GM19238 (cell line): Measurements from ENCODE around the gene CMTR2.

Experiments used
- DNase-seq: peaks from one replicate; pipeline ENCODE4 v3.0.0; 2011; ENCODE audit warnings: low spot score; ENCODE audit not compliant: insufficient read length

Gene CMTR2

DNA sequence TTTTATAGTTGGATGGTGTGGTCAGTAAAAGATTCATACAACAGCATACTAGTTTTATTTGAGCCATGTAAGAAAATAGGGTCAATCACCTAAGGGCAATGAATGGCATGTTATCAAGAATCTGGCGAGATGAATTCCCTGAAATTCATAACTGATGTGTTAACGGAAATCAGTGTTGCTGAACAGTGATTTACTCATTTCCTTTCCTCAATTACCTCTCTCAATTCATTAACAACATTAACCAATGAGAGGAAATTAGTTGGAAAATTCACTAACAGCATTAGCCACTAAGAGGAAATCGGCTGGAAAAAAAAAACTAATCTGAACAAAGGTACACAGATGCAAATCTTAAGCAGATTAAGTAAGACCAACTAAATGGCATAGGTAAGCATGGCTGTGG lies 6.3 kb downstream of the CMTR2 start:
- DNase-seq: no peak

DNA sequence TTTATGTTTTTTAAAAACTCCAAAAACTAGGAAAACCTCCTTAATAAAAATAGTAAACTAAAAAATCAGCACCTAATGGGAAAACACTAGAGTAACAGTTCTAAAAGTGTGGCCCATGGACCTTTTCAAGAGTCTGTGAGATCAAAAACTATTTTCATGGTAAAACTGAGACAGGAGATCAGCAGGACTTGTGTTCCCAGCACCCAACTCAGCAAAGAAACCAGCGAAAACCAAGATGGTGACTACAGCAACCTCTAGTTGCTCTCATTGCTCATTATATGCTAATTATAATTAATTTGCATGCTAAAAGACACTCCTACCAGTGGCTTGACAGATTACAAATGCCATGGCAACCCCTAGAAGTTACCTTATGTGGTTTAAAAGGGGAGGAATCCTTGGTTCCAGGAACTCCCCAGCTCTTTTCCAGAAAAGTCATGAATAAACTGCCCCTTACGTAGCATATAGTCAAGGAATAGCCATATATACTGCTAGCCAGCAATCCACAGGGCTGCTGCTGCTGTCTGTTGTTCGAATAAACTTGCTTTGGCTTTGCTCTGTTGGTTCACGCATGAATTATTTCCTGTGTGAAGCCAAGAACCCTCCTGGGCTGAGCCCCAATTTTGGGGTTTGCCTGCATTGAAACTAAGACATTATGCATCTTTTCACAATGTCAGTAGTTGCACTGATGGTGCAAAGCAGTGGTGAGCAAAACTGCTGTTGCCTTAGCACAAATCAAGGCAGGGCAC lies 12.4 kb downstream of the CMTR2 start:
- no peak for DNase-seq

DNA sequence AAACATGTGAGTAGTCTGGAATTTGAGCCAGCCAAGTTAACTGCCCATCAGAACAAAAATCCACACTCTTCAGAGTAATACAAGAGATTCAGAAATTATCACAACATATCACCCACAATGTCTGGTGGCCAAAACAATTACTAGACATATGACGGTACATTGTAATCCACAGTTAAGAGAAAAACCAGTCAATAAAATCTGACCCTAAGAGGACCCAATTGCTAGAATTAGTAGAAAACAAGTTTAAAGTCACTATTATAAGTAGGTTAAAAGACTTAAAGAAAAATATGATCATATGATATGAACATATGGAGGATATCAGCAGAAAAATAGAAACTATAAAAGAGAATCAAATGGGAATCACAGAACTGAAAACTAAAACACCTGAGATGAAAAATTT lies 15.8 kb downstream of the CMTR2 start:
- no peak for DNase-seq

DNA sequence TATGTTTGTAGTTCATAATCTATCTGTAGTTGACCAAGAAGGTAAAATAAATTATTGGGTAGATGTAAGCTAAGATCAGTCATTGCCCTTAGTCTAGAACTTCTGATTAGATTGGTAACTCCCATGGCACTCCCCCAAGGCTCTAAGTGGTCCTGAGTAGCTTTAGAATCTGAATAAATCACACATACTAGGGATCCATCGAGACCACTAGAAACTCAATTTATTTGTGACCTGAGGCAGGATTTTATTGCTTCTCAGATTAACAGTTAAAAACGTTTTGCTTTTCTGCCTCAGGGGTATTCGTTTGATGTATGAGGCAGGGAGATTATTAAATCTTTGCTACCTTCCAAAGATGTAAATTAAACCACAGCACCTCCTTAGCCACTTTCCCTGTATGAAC lies 24.9 kb downstream of the CMTR2 start:
- DNase-seq: no peak

DNA sequence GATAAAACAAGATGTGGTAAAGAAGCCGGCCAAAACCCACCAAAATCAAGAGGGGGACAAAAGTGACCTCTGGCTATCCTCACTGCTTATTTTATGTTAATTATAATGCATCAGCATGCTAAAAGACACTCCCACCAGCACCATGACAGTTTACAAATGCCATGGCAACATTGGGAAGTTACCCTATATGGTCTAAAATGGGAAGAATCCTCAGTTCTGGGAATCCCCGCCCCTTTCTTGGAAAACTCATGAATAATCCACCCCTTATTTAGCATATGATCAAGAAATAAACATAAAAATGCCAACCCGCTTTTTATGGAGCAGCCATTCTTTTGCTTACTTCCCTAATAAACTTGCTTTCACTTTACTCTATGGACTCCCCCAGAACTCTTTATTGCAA lies 25.6 kb downstream of the CMTR2 start:
- DNase-seq: no peak

DNA sequence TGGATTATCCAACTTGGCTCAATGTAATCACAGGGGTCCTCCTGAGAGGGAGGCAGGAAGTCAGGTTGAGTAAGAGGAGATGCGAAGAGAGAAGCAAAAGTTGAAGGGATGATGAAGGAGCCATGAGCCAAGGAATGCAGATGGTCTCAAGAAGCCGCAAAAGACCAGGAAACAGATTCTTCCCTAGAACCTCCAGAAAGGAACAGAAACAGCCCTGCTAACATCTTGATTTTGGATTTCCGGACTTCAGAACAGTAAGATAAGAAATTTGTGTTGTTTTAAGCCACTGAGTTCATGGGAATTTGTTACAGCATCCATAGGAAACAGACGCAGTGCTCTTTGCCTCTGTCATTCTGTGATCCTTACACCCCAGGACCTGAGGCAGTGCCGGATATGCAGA lies 26.8 kb downstream of the CMTR2 start:
- DNase-seq: no peak

- no peak for DNase-seq
These were observed 28.2 kb downstream of the CMTR2 start for GRCh38 chr16:71260995-71261394.

DNA sequence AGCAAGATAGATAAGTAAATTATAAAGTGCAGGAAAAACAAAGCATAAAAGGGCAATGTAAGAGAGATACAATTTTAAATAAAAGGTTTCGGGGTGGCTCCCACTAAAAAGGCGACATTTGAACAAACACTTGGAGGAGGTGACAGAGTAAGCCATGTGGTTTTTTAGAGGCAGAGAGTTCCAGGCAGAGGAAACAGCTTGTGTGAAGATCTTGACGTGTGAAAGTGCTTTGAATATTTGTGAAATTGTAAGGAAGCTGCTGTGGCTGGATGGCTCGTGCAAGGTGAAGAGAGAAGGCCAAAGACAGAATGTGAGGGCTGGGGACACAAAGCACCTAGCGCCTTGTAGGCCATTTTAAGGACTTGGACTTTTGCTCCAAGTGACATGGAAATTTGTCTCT lies 30.1 kb downstream of the CMTR2 start:
- DNase-seq: no peak

DNA sequence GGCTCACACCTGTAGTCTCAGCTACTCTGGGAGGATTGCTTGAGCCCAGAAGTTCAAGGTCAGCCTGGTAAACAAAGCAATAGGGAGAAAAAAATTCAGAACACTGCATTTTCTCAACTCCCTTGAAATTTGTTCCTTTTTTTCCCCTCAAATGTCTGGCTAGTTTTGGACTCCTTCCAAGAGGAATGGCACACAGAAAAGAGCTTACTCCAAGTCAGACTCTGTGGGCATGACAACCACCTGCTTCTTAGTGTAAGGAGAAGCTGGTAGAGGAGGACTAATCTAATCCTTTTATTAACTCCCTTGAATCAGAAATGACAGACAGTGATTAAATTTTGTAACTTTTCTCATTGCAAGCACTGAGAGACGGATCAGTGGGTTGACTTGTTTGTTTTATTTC lies 30.8 kb downstream of the CMTR2 start:
- no peak for DNase-seq

DNA sequence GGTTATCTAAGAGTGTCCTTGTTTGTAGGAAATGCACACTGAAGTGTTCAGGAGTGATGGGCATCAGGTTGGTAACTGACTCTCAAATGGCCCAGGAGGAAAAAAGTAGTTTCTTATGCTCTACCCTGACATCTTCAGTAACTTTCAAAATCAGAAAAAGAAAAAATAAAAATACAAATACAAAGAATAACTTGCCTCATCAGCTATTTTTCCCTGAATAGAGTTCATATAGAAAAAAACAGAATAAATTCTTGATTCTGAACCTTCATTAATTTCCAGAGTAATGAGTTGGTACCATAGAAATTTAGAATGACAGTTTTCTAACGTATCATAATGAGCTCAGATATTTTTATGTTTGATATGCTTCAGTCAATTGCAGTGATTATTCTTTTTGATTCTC lies 31.4 kb downstream of the CMTR2 start:
- no peak for DNase-seq

GRCh38 chr16:71255721-71256120 lies 33.5 kb downstream of the CMTR2 start:
- DNase-seq: no peak

GRCh38 chr16:71254832-71255525 lies 34.2 kb downstream of the CMTR2 start:
- no peak for DNase-seq

DNA sequence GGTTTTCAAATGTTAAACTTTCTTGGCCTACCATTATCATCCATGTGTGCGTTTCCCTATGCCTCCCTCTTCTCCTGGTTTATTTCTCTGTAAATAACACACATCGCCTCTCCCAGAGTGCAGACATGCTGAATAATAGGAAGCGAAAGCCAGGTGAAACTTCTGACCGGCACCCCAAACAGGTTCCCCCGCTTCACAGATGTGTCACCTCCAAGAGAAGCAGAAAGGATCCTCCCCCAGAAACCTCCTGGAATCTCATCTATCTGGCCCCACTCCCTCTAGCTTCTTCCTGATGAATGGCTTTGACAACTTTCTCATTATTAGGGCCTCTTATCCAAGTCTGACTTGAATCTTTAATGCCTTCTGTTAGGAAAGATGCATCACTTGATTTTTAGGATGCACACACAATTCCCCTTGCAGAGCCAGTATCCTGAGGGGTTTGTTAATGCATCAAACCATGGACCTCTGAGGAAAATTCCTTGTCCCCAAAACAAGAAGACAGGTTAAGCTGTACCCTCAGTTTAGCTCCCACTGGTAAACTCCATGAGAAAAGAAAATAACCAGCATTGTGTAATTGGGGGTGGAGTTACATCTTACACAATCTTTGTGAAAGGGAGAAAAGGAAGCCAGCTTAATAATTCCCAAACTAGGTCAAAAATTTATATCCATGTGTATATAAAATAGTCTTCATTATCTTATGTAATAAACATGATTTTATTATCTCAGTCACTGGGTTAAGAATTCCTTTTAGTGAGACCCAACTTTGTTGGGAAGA lies 38.6 kb downstream of the CMTR2 start:
- no peak for DNase-seq

DNA sequence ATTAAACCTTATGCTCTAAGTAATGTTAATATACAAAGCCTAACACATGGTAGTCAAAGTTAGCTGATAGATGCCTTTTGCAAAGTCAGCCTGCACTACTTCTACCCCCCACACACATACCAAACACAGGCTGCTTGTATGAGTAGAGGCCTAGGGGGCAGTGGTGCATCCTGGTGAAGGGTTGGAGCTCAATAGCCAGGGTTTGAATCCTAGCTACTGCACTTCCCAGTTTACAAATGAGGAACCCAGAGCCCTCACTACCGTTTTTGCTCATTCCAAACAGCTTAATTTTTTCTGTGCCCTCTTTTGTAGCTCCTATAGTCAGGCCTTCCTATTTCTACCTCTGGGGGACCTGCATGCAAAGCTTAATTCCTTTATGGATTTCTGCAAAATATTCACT lies 39.8 kb downstream of the CMTR2 start:
- DNase-seq: no peak

DNA sequence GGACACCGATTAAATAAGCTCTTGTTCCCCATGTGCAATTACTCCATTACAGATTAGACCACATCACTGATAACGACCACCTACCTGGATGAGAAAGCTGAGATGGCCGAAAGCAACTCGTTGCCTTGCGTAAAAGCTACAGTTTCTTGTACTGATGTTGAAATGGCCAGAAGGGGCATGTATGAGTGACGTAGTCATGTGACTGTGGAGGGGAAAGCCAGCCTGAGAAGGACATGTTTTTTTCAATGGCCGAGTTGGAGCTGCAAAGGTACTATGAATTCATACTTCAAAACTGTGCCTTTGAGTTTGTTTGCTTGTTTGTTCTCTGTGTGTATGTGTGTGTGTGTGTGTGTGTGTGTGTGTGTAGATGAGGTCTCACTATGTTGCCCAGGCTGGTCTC lies 41.7 kb downstream of the CMTR2 start:
- DNase-seq: no peak

- no peak for DNase-seq
These were observed 42.9 kb downstream of the CMTR2 start for GRCh38 chr16:71246309-71246708.

DNA sequence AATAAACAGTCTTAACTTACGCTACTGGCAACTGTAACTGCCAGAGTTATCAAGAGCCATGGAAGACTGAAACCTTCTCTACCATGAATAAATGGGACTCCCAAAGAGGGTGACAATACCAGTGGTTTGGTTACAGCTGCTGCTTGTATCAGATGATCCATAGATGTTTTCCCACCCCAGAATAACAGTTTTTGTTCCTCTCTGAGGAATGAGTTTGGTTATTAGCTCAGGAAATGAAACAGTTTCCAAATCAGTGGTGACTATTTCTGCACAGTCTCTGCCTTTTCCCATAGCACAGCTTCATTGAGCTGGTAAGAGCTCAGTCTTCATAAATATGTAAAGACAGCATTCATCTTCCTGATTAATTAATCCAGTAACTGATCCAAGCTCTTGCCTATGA lies 44.7 kb downstream of the CMTR2 start:
- no peak for DNase-seq

- DNase-seq: no peak
These were observed 46.6 kb downstream of the CMTR2 start for GRCh38 chr16:71242601-71243000.

- no peak for DNase-seq
These were observed 47.2 kb downstream of the CMTR2 start for GRCh38 chr16:71242036-71242435.
